ENCODE data around the gene SLC12A7. TPM values are rescaled to one million over a fixed set of nuclear protein-coding genes. Genes with fewer than 3 reads are reported as not detected.
"Not testable (repeated sequence)": the region's sequence is repeated elsewhere in the genome, so short reads cannot be mapped to it uniquely, and the experiment has no call there.

The SLC12A7 gene
- total RNA-seq, 1 donor from 2014 or later, result 101 TPM

GRCh38 chr5:1029282-1029944 is 82.5 kb downstream of the SLC12A7 start:
- H3K36me3 ChIP-seq, result no peaks in the 10 kb centered on the region
- no peak for TF ChIP-seq CTCF (IDR thresholded peaks at IDR 0.05)
- H3K27ac ChIP-seq, result no peak overlapping the region
- intact Hi-C loops (cut with DNase I), result no loop called here
- H3K4me1 ChIP-seq, result no peaks in the 10 kb centered on the region
- no peaks in the 10 kb centered on the region for H3K9me3 ChIP-seq
- no peak overlapping the region for H3K4me3 ChIP-seq
- no peaks in the 10 kb centered on the region for H3K27me3 ChIP-seq
- no peak for DNase-seq (ENCODE audit: low spot score in 2 of 2)

- Histone ChIP-seq H3K27ac (no peak overlapping the region), H3K4me3 (no peak overlapping the region), H3K27me3 (no peaks in the 10 kb centered on the region), H3K9me3 (no peaks in the 10 kb centered on the region), H3K36me3 (no peaks in the 10 kb centered on the region), H3K4me1 (no peaks in the 10 kb centered on the region)
- intact Hi-C loops (cut with DNase I), result no loop called here
- DNase-seq (ENCODE audit: low spot score in 2 of 2), result no peak
- no peak for TF ChIP-seq CTCF (IDR thresholded peaks at IDR 0.05)
These were observed 83.2 kb downstream of the SLC12A7 start for GRCh38 chr5:1028481-1029281.

- Histone ChIP-seq H3K27ac (no peak overlapping the region), H3K36me3 (no peaks in the 10 kb centered on the region), H3K4me1 (no peaks in the 10 kb centered on the region), H3K4me3 (no peak overlapping the region), H3K27me3 (no peaks in the 10 kb centered on the region), H3K9me3 (no peaks in the 10 kb centered on the region)
- intact Hi-C loops (cut with DNase I), result no loop called here
- TF ChIP-seq CTCF (IDR thresholded peaks at IDR 0.05), result no peak
- no peak for DNase-seq (ENCODE audit: low spot score in 2 of 2)
These were observed 84.0 kb downstream of the SLC12A7 start for GRCh38 chr5:1027631-1028441.

GRCh38 chr5:1026700-1027621 is 84.9 kb downstream of the SLC12A7 start:
- no peak for TF ChIP-seq CTCF (IDR thresholded peaks at IDR 0.05)
- intact Hi-C loops (cut with DNase I), result no loop called here
- no peak for DNase-seq (ENCODE audit: low spot score in 2 of 2)

GRCh38 chr5:1021969-1022336 is 89.9 kb downstream of the SLC12A7 start:
- H3K27ac ChIP-seq; intact Hi-C loops (cut with DNase I); H3K4me1 ChIP-seq; H3K27me3 ChIP-seq; H3K4me3 ChIP-seq; H3K9me3 ChIP-seq; H3K36me3 ChIP-seq; DNase-seq (ENCODE audit: low spot score in 2 of 2): not testable (repeated sequence)

More at GRCh38 chr5:1026700-1027621, 84.9 kb downstream of the SLC12A7 start:
- H3K27me3 ChIP-seq, result no peaks in the 10 kb centered on the region
- no peaks in the 10 kb centered on the region for H3K9me3 ChIP-seq
- no peak overlapping the region for H3K4me3 ChIP-seq
- H3K27ac ChIP-seq, result no peak overlapping the region
- H3K4me1 ChIP-seq, result no peaks in the 10 kb centered on the region
- no peaks in the 10 kb centered on the region for H3K36me3 ChIP-seq

Measured in ascending aorta (tissue), 2 donors.